Kidney (tissue), 14 donors: ENCODE measurements around the gene PEX19. TPM values are rescaled to one million over a fixed set of nuclear protein-coding genes. Genes with fewer than 3 reads are reported as not detected.

Experiments
- DNase-seq, 5 donors: peaks; one replicate each; pipeline ENCODE4 v3.0.0-alpha.2; 2013 to 2020
- FAIRE-seq: peaks from 2 replicates; lab custom pipeline; 2012; peaks lifted over from hg19 to GRCh38; lab: Jason Lieb, UNC
- H3K27ac ChIP-seq, 2 donors: one replicate each; pipeline ENCODE4 v1.7.0; 2013; ENCODE audit warnings: low read depth in 2 of 2, low read length in 2 of 2, inconsistent platforms in 1 of 2
- H3K27me3 ChIP-seq: one replicate; pipeline ENCODE4 v1.7.1; 2013; ENCODE audit warnings: low read length, inconsistent platforms; ENCODE audit not compliant: control insufficient read depth, insufficient read depth
- H3K36me3 ChIP-seq, 3 donors: one replicate each; pipeline versions ENCODE4 v1.7.0 to v1.7.1; 2013; ENCODE audit warnings: low read length in 3 of 3, control low read depth in 1 of 3, inconsistent platforms in 1 of 3; ENCODE audit not compliant: insufficient read depth in 3 of 3, control insufficient read depth in 2 of 3
- H3K4me1 ChIP-seq, 3 donors: one replicate each; pipeline versions ENCODE4 v1.7.0 to v1.7.1; 2013; ENCODE audit warnings: low read length in 3 of 3, inconsistent platforms in 1 of 3, low read depth in 1 of 3; ENCODE audit not compliant: control insufficient read depth in 2 of 3, insufficient read depth in 2 of 3
- H3K4me3 ChIP-seq, 3 donors: one replicate each; pipeline versions ENCODE4 v1.7.0 to v1.8.1; 2013; ENCODE audit warnings: low read length in 3 of 3, control low read depth in 1 of 3, inconsistent platforms in 1 of 3
- H3K9ac ChIP-seq, 3 donors: one replicate each; pipeline versions ENCODE4 v1.7.0 to v1.7.1; 2013; ENCODE audit warnings: low read length in 3 of 3, control low read depth in 1 of 3, inconsistent platforms in 1 of 3
- H3K9me3 ChIP-seq, 3 donors: one replicate each; pipeline versions ENCODE4 v1.7.0 to v1.7.1; 2013; ENCODE audit warnings: low read length in 3 of 3, control low read depth in 1 of 3, inconsistent platforms in 1 of 3; ENCODE audit not compliant: control insufficient read depth in 2 of 3, insufficient read depth in 1 of 3
- intact Hi-C: fragments of 100-400 bp; cut with DNase I; formaldehyde crosslinking; loops from one replicate; pipeline ENCODE4 v1.11.1; 2022
- polyA plus RNA-seq: library from polyadenylated mRNA; stranded (reverse); fragments of 350-450 nt; fragmentation: Illumina TruSeq; extraction: RNeasy Lipid Tissue Mini Kit (QIAGEN cat#74804); gene quantifications from one replicate; pipeline ENCODE4 v1.2.3, GENCODE V29; 2014; ENCODE audit warnings: low read depth, low replicate concordance; ENCODE audit not compliant: insufficient read depth
- total RNA-seq: library from RNA; stranded (reverse); fragmentation: NEBNext Ultra II Directional; extraction: Animal tissue kit (Norgen Biotek cat#: 25700); gene quantifications from one replicate; pipeline ENCODE4 v1.2.1, GENCODE V29; 2021
- TF ChIP-seq, protein P1 (sequence below): IDR thresholded peaks from 3 replicates; pipeline ENCODE4 v1.5.1; 2012; ENCODE audit warnings: mild to moderate bottlenecking, moderate library complexity, borderline replicate concordance; ENCODE audit not compliant: insufficient read depth; ENCODE audit errors: extremely low read depth
- donor health status: control.
- donor health status: control.
- donor health status: control.
- donor health status: control.
- donor health status: control.
- donor health status: DM: yes; HTN: yes; CAD: no.
- donor health status: Normal renal cell carcinoma (clear cell type).

PEX19 gene
- total and polyA plus RNA-seq, 2 donors from 2014 or later: 49.8 to 67.9 TPM

DNA sequence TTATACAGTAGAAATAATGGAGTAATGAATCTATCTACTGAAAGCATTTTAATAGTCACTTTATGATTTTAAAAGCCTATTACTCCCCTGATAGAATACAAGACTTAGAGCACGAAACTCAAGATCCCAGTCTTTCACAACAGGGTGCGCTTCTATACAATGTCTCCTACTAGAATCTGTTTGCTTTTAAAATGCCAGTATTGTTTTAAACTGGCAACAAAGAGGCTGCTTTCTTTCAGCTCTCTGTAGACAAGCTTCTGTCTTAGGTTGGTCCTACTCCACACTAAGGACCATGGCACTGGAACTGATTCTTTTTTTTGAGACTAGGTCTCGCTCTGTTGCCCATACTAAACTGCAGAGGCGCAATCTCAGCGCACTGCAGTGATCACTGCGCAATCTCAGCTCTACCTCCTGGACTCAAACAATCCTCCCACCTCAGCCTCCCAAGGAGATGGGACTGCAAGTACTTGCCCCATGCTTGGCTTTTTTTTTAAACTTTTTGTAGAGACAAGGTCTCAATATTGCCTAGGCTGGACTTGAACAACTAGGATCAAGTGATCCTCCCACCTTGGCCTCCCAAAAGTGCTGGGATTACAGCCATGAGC is 27.4 kb downstream of the PEX19 start:
- Histone ChIP-seq H3K36me3 (no peaks in the 10 kb centered on the region), H3K4me3 (no peak overlapping the region), H3K4me1 (peaks cover 3 to 19% (median 15%) of the 10 kb centered on the region in 3 donors), H3K9ac (no peak overlapping the region), H3K27ac (no peak overlapping the region), H3K9me3 (no peaks in the 10 kb centered on the region), H3K27me3 (no peaks in the 10 kb centered on the region)
- DNase-seq (no peak), FAIRE-seq (no peak)
- TF ChIP-seq, protein P1, sequence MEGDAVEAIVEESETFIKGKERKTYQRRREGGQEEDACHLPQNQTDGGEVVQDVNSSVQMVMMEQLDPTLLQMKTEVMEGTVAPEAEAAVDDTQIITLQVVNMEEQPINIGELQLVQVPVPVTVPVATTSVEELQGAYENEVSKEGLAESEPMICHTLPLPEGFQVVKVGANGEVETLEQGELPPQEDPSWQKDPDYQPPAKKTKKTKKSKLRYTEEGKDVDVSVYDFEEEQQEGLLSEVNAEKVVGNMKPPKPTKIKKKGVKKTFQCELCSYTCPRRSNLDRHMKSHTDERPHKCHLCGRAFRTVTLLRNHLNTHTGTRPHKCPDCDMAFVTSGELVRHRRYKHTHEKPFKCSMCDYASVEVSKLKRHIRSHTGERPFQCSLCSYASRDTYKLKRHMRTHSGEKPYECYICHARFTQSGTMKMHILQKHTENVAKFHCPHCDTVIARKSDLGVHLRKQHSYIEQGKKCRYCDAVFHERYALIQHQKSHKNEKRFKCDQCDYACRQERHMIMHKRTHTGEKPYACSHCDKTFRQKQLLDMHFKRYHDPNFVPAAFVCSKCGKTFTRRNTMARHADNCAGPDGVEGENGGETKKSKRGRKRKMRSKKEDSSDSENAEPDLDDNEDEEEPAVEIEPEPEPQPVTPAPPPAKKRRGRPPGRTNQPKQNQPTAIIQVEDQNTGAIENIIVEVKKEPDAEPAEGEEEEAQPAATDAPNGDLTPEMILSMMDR: no peak
- intact Hi-C loops: no loop called here

DNA sequence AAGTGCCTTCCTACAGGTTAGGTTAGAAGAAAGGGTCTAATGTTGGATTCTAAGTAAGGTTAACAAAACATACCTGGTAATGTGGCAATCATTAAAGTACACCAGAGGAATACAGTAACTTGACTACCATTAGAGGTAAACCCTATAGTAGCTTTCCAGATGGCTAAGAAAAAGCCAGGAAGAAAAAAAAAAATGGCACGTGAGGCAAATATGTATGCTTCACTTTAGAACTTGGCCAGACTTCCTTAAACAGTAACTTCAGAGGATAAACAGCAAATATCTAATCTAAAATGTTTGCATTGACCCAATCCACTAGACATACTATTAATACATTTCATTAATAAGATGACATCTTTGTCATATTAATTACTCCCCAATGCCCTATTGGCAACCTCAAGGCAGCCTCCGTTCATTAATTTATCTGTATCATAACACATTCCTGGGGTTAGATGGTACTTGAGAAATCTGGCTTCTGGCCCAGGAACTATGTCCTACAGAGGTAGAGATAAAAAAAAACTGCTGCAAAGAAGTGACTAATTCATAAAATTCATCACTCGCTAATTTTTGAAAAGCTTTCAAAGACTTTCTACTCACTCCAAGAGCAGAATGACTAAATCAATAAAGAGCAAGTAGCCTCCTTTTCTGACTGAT is 28.4 kb downstream of the PEX19 start:
- Histone ChIP-seq H3K36me3 (no peaks in the 10 kb centered on the region), H3K4me1 (peaks cover 3 to 22% (median 15%) of the 10 kb centered on the region in 3 donors), H3K4me3 (no peak overlapping the region), H3K27ac (no peak overlapping the region), H3K9ac (no peak overlapping the region), H3K27me3 (no peaks in the 10 kb centered on the region), H3K9me3 (no peaks in the 10 kb centered on the region)
- FAIRE-seq (no peak), DNase-seq (no peak)
- TF ChIP-seq, protein P1: no peak
- intact Hi-C loops: no loop called here

DNA sequence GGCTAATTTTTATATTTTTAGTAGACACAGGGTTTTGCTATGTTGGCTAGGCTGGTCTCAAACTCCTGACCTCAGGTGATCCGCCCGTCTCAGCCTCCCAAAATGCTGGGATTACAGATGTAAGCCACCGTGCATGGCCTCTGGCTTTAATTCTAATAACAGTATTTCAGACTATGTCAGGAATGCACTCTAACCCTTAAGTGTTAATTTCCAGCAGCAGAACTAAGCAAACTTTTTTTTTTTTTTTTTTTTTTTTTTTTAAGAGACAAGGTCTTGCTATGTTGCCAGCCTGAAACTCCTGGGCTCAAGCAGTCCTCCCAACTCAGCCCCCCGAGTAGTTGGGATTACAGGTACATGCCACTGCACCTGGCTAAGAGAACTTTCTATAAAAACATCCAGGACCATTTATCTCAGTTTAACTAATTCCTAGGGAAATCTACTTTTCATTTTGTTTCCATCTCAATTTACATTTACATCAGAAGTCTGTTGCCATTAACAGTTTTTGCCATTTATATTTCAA is 29.1 kb downstream of the PEX19 start:
- Histone ChIP-seq H3K9ac (no peak overlapping the region), H3K36me3 (no peaks in the 10 kb centered on the region), H3K4me3 (no peak overlapping the region), H3K9me3 (no peaks in the 10 kb centered on the region), H3K27me3 (no peaks in the 10 kb centered on the region), H3K27ac (no peak overlapping the region), H3K4me1 (peaks cover 3 to 28% (median 11%) of the 10 kb centered on the region in 3 donors)
- FAIRE-seq (no peak), DNase-seq (no peak)
- intact Hi-C loops: no loop called here
- TF ChIP-seq, protein P1: no peak
